Bronchial epithelial cell (primary cell): ENCODE measurements around the gene PEX6. TPM values are rescaled to one million over a fixed set of nuclear protein-coding genes. Genes with fewer than 3 reads are reported as not detected.

Experiments used
- DNase-seq: peaks from one replicate; pipeline ENCODE4 v3.0.0-alpha.2; 2010; ENCODE audit warnings: low read depth
- FAIRE-seq: peaks from 2 replicates; lab custom pipeline; 2011; peaks lifted over from hg19 to GRCh38; lab: Jason Lieb, UNC
- H3K27me3 ChIP-seq: 2 replicates; pipeline ENCODE4 v1.5.1; 2011; ENCODE audit warnings: low read length; ENCODE audit not compliant: control insufficient read depth, insufficient read depth
- H3K36me3 ChIP-seq: 2 replicates; pipeline ENCODE4 v1.5.1; 2011; ENCODE audit warnings: low read length; ENCODE audit not compliant: control insufficient read depth, insufficient read depth
- H3K4me3 ChIP-seq: 2 replicates; pipeline ENCODE4 v1.5.1; 2011; ENCODE audit warnings: mild to moderate bottlenecking, low read depth, low read length, control low read depth
- CTCF ChIP-seq: IDR thresholded peaks from 2 replicates; pipeline ENCODE4 v1.5.1; 2011; ENCODE audit warnings: mild to moderate bottlenecking, moderate library complexity, low read length, control low read depth, inconsistent platforms; ENCODE audit not compliant: insufficient read depth, severe bottlenecking
- total RNA-seq: library from RNA; depleted of rRNA; stranded (reverse); fragments of >200 nt; gene quantifications from 2 replicates; pipeline ENCODE4 v1.2.1, GENCODE V29; 2014

Gene PEX6
- total RNA-seq, 1 donor from 2014 or later: 25.0 TPM

- peaks cover 26% of the 10 kb centered on the region for H3K36me3 ChIP-seq
- no peaks in the 10 kb centered on the region for H3K27me3 ChIP-seq
- no peak overlapping the region for H3K4me3 ChIP-seq
- DNase-seq: no peak
- FAIRE-seq: no peak
- no peak for TF ChIP-seq CTCF
Measured at GRCh38 chr6:42968126-42968701, 10.8 kb downstream of the PEX6 start.

GRCh38 chr6:42967228-42967627 lies 11.8 kb downstream of the PEX6 start:
- Histone ChIP-seq H3K4me3 (no peak overlapping the region), H3K36me3 (peaks cover 31% of the 10 kb centered on the region), H3K27me3 (no peaks in the 10 kb centered on the region)
- TF ChIP-seq CTCF: no peak
- no peak for FAIRE-seq
- no peak for DNase-seq

- FAIRE-seq: no peak
- Histone ChIP-seq H3K36me3 (peaks cover 31% of the 10 kb centered on the region), H3K4me3 (no peak overlapping the region), H3K27me3 (no peaks in the 10 kb centered on the region)
- DNase-seq: no peak
- TF ChIP-seq CTCF: no peak
Measured at GRCh38 chr6:42966571-42966970, 12.4 kb downstream of the PEX6 start.

GRCh38 chr6:42963855-42964605 lies 15.0 kb downstream of the PEX6 start:
- Histone ChIP-seq H3K4me3 (no peak overlapping the region), H3K36me3 (peaks cover 27% of the 10 kb centered on the region), H3K27me3 (no peaks in the 10 kb centered on the region)
- DNase-seq: peak; percentile 33
- TF ChIP-seq CTCF: peak; percentile 27
- FAIRE-seq: no peak

- TF ChIP-seq CTCF: no peak
Measured at GRCh38 chr6:42963179-42963854, 15.7 kb downstream of the PEX6 start.

More at GRCh38 chr6:42963179-42963854, 15.7 kb downstream of the PEX6 start:
- Histone ChIP-seq H3K36me3 (peaks cover 24% of the 10 kb centered on the region), H3K27me3 (no peaks in the 10 kb centered on the region), H3K4me3 (no peak overlapping the region)
- FAIRE-seq: no peak
- DNase-seq: no peak
